ENCODE measurements around the gene SGCG.
"Not testable (repeated sequence)": the region's sequence is repeated elsewhere in the genome, so short reads cannot be mapped to it uniquely, and the experiment has no call there.

SGCG gene

DNA sequence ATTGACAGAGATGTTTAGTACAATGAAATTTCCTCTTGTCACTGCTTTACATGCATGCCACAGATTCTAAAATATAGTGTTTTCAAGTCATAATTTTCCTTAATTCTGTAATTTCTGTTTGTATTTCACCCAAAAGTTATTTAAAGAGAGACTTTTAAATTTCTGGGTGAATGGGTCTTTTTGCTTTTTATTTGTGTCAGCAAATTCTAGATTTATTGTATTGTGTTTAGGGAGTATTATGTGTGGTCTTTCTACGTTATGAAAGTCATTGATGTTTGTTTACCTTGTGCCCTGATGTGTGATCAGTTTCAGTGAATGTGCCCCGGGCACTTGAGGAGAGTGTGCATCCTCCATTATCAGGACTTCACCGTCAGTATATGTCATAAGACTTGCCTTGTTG lies 92.7 kb downstream of the SGCG start:
- no peak overlapping the region for H3K27ac ChIP-seq
- TF ChIP-seq, protein P1, sequence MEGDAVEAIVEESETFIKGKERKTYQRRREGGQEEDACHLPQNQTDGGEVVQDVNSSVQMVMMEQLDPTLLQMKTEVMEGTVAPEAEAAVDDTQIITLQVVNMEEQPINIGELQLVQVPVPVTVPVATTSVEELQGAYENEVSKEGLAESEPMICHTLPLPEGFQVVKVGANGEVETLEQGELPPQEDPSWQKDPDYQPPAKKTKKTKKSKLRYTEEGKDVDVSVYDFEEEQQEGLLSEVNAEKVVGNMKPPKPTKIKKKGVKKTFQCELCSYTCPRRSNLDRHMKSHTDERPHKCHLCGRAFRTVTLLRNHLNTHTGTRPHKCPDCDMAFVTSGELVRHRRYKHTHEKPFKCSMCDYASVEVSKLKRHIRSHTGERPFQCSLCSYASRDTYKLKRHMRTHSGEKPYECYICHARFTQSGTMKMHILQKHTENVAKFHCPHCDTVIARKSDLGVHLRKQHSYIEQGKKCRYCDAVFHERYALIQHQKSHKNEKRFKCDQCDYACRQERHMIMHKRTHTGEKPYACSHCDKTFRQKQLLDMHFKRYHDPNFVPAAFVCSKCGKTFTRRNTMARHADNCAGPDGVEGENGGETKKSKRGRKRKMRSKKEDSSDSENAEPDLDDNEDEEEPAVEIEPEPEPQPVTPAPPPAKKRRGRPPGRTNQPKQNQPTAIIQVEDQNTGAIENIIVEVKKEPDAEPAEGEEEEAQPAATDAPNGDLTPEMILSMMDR (conservative IDR thresholded peaks at IDR 0.05): no peak

GRCh38 chr13:23279321-23279720 lies 98.5 kb downstream of the SGCG start:
- TF ChIP-seq, protein P1 (conservative IDR thresholded peaks at IDR 0.05): no peak
- H3K27ac ChIP-seq: no peak overlapping the region

GRCh38 chr13:23288564-23288963 lies 107.8 kb downstream of the SGCG start:
- TF ChIP-seq, protein P1 (conservative IDR thresholded peaks at IDR 0.05): no peak
- H3K27ac ChIP-seq: no peak overlapping the region

DNA sequence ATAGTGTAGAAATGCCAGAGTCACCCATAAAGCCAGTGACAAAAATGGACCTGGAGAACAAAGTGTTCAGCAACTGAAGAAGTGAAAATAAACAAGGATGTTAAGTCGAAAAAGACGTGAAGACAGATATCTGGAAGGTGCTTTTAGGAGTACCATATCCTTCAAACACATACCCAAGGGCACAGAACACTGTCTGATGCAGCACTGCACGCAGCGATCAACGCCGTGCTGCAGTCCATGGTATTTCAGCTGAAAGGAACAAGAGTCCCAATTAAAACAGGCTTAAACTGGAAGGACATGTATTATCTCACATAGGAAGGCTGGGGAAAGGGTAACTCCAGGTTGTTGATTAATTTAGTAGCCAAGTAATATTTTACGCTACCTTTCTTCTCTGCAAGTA lies 108.2 kb downstream of the SGCG start:
- TF ChIP-seq, protein P1 (conservative IDR thresholded peaks at IDR 0.05): no peak
- no peak overlapping the region for H3K27ac ChIP-seq

GRCh38 chr13:23289917-23290357 lies 109.2 kb downstream of the SGCG start:
- no peak overlapping the region for H3K27ac ChIP-seq
- TF ChIP-seq, protein P1 (conservative IDR thresholded peaks at IDR 0.05): no peak

- TF ChIP-seq, protein P1 (conservative IDR thresholded peaks at IDR 0.05): no peak
- no peak overlapping the region for H3K27ac ChIP-seq
Measured at GRCh38 chr13:23292586-23292985, 111.8 kb downstream of the SGCG start.

GRCh38 chr13:23314837-23315236 lies 134.1 kb downstream of the SGCG start:
- H3K27ac ChIP-seq: not testable (repeated sequence)

GRCh38 chr13:23319883-23320224 lies 139.1 kb downstream of the SGCG start:
- TF ChIP-seq, protein P1 (conservative IDR thresholded peaks at IDR 0.05): peak; percentile 22; the same call in 1 of the 2 replicates
- H3K27ac ChIP-seq: no peak overlapping the region
